HEK293 (cell line): ENCODE measurements around the gene BCL7C.

Experiments
- CTCF ChIP-seq: fragments of 450-650 bp; formaldehyde crosslinking; IDR thresholded peaks from 2 replicates; pipeline ENCODE4 v1.5.1; 2016; ENCODE audit warnings: missing biosample characterization, missing genetic modification characterization
- KLF1 ChIP-seq: fragments of 450-650 bp; formaldehyde crosslinking; IDR thresholded peaks from 2 replicates; pipeline ENCODE4 v1.5.1; 2016; ENCODE audit warnings: missing biosample characterization, missing genetic modification characterization
- KLF16 ChIP-seq: fragments of 450-650 bp; formaldehyde crosslinking; IDR thresholded peaks from 2 replicates; pipeline ENCODE4 v1.5.1; 2017; ENCODE audit warnings: missing biosample characterization, missing genetic modification characterization
- REPIN1 ChIP-seq: fragments of 450-650 bp; formaldehyde crosslinking; IDR thresholded peaks from 2 replicates; pipeline ENCODE4 v1.5.1; 2017; ENCODE audit warnings: missing biosample characterization, missing genetic modification characterization, low read depth
- SCRT2 ChIP-seq: fragments of 450-650 bp; formaldehyde crosslinking; IDR thresholded peaks from 2 replicates; pipeline ENCODE4 v1.5.1; 2016; ENCODE audit warnings: missing biosample characterization, missing genetic modification characterization
- ZBTB11 ChIP-seq: fragments of 450-650 bp; formaldehyde crosslinking; conservative IDR thresholded peaks from 2 replicates; pipeline ENCODE4 v1.5.1; 2016; ENCODE audit warnings: low read depth, missing biosample characterization, missing genetic modification characterization
- ZFHX2 ChIP-seq: fragments of 450-650 bp; formaldehyde crosslinking; conservative IDR thresholded peaks from 2 replicates; pipeline ENCODE4 v1.5.1; 2016; ENCODE audit warnings: missing biosample characterization, missing genetic modification characterization
- ZNF133 ChIP-seq: fragments of 450-650 bp; formaldehyde crosslinking; IDR thresholded peaks from 2 replicates; pipeline ENCODE4 v1.5.1; 2016; ENCODE audit warnings: missing biosample characterization, missing genetic modification characterization
- ZNF174 ChIP-seq: fragments of 450-650 bp; formaldehyde crosslinking; IDR thresholded peaks from 2 replicates; pipeline ENCODE4 v1.5.0; 2017; ENCODE audit warnings: missing biosample characterization, mild to moderate bottlenecking, missing genetic modification characterization
- ZNF2 ChIP-seq: fragments of 450-650 bp; formaldehyde crosslinking; IDR thresholded peaks from 2 replicates; pipeline ENCODE4 v1.5.1; 2016; ENCODE audit warnings: missing biosample characterization, missing genetic modification characterization
- ZNF518A ChIP-seq: fragments of 450-650 bp; formaldehyde crosslinking; conservative IDR thresholded peaks from 2 replicates; pipeline ENCODE4 v1.5.1; 2016; ENCODE audit warnings: low read depth, missing biosample characterization, missing genetic modification characterization
- ZNF555 ChIP-seq: fragments of 450-650 bp; formaldehyde crosslinking; conservative IDR thresholded peaks from 2 replicates; pipeline ENCODE4 v1.5.1; 2017; ENCODE audit warnings: missing biosample characterization, mild to moderate bottlenecking, missing genetic modification characterization, inconsistent platforms
- ZNF645 ChIP-seq: fragments of 450-650 bp; formaldehyde crosslinking; IDR thresholded peaks from 2 replicates; pipeline ENCODE4; 2016; ENCODE audit warnings: missing biosample characterization, missing genetic modification characterization
- ZSCAN23 ChIP-seq: fragments of 450-650 bp; formaldehyde crosslinking; IDR thresholded peaks from 2 replicates; pipeline ENCODE4 v1.5.1; 2016; ENCODE audit warnings: missing biosample characterization, missing genetic modification characterization
- ZSCAN5A ChIP-seq: fragments of 450-650 bp; formaldehyde crosslinking; IDR thresholded peaks from 2 replicates; pipeline ENCODE4 v1.5.1; 2016; ENCODE audit warnings: missing biosample characterization, missing genetic modification characterization
- TF ChIP-seq, protein P1 (sequence below): fragments of 450-650 bp; formaldehyde crosslinking; IDR thresholded peaks from 2 replicates; pipeline ENCODE4 v1.5.1; 2016; ENCODE audit warnings: missing biosample characterization, missing genetic modification characterization
- TF ChIP-seq, protein P2 (sequence below): fragments of 450-650 bp; formaldehyde crosslinking; IDR thresholded peaks from 2 replicates; pipeline ENCODE4 v1.5.1; 2017; ENCODE audit warnings: missing biosample characterization, missing genetic modification characterization
- TF ChIP-seq, protein P3 (sequence below): sonication (generic); formaldehyde crosslinking; IDR thresholded peaks from 2 replicates; pipeline ENCODE4 v1.8.1; 2022; ENCODE audit warnings: mild to moderate bottlenecking, moderate library complexity, missing genetic modification reagents
- TF ChIP-seq, protein P4 (sequence below): fragments of 450-650 bp; formaldehyde crosslinking; IDR thresholded peaks from 2 replicates; pipeline ENCODE4 v1.5.1; 2016; ENCODE audit warnings: missing biosample characterization, missing genetic modification characterization

Gene BCL7C

GRCh38 chr16:30895627-30896260, 1.9 kb upstream of the BCL7C start (continued):
- TF ChIP-seq ZNF645 (tag by site-specific recombination) (no peak), KLF16 (tag by site-specific recombination) (no peak), ZNF518A (tag by site-specific recombination) (no peak), ZNF174 (tag by site-specific recombination) (no peak), CTCF (tag by site-specific recombination) (no peak), REPIN1 (no peak), ZSCAN5A (tag by site-specific recombination) (no peak), ZNF133 (tag by site-specific recombination) (no peak), ZFHX2 (tag by site-specific recombination) (peak; percentile 59), KLF1 (tag by site-specific recombination) (peak; percentile 7; the same call in 1 of the 2 replicates), ZNF2 (0 out of 2 replicates have a peak, but pooled peaks have one; percentile 20), ZSCAN23 (tag by site-specific recombination) (no peak), ZBTB11 (tag by site-specific recombination) (no peak), ZNF555 (tag by site-specific recombination) (no peak), SCRT2 (tag by site-specific recombination) (no peak)
- TF ChIP-seq, protein P1, sequence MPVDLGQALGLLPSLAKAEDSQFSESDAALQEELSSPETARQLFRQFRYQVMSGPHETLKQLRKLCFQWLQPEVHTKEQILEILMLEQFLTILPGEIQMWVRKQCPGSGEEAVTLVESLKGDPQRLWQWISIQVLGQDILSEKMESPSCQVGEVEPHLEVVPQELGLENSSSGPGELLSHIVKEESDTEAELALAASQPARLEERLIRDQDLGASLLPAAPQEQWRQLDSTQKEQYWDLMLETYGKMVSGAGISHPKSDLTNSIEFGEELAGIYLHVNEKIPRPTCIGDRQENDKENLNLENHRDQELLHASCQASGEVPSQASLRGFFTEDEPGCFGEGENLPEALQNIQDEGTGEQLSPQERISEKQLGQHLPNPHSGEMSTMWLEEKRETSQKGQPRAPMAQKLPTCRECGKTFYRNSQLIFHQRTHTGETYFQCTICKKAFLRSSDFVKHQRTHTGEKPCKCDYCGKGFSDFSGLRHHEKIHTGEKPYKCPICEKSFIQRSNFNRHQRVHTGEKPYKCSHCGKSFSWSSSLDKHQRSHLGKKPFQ, result peak; percentile 57; the same call in 1 of the 2 replicates
- TF ChIP-seq, protein P2, sequence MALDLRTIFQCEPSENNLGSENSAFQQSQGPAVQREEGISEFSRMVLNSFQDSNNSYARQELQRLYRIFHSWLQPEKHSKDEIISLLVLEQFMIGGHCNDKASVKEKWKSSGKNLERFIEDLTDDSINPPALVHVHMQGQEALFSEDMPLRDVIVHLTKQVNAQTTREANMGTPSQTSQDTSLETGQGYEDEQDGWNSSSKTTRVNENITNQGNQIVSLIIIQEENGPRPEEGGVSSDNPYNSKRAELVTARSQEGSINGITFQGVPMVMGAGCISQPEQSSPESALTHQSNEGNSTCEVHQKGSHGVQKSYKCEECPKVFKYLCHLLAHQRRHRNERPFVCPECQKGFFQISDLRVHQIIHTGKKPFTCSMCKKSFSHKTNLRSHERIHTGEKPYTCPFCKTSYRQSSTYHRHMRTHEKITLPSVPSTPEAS, result peak; percentile 94
- TF ChIP-seq, protein P3, sequence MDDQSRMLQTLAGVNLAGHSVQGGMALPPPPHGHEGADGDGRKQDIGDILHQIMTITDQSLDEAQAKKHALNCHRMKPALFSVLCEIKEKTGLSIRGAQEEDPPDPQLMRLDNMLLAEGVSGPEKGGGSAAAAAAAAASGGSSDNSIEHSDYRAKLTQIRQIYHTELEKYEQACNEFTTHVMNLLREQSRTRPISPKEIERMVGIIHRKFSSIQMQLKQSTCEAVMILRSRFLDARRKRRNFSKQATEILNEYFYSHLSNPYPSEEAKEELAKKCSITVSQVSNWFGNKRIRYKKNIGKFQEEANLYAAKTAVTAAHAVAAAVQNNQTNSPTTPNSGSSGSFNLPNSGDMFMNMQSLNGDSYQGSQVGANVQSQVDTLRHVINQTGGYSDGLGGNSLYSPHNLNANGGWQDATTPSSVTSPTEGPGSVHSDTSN (CRISPR knock-in tag), result no peak
- TF ChIP-seq, protein P4, sequence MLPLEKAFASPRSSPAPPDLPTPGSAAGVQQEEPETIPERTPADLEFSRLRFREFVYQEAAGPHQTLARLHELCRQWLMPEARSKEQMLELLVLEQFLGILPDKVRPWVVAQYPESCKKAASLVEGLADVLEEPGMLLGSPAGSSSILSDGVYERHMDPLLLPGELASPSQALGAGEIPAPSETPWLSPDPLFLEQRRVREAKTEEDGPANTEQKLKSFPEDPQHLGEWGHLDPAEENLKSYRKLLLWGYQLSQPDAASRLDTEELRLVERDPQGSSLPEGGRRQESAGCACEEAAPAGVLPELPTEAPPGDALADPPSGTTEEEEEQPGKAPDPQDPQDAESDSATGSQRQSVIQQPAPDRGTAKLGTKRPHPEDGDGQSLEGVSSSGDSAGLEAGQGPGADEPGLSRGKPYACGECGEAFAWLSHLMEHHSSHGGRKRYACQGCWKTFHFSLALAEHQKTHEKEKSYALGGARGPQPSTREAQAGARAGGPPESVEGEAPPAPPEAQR (tag by site-specific recombination), result no peak
